T-helper 1 cell (primary cell): ENCODE data around the gene TBX4.

ENCODE experiments used
- DNase-seq, 5 donors: peaks; one replicate each; pipeline ENCODE4 v3.0.0-alpha.2; 2012 to 2020

Gene TBX4

DNA sequence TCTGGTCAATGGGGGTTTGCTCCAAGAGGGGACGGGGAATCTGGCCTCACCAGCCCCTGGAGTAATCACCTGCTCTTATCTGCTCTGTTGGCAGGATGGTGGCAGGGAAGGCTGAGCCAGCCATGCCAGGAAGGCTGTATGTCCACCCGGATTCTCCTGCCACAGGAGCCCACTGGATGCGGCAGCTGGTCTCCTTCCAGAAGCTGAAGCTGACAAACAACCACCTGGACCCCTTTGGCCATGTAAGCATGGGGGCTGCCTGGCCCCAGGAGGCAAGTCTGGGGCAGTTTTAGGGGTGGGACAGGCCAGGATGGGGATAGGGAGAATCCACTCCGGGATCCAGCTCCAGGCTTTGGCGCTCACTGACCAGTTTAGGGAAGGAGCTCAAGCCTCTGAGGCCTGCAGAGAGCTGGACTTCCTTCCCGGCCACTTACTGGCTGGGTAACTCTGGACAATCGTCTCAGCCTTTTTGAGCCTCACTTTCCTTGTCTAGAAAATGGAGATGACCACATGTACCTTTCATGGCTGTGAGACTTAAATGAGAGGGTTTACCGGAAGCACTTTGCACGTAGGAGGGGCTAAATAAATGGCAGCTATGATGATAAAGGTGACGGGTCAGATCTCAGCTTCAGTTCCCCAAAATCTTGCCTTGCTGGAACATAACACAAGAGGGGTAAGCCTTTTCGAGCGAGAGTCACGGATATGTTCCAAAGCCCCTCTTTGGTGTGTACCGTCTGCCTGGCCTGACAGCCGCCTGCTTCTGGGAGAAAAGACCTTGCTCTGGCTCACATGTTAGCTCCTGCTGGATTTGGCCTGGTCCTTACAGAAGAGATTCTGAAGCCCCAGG lies 15.4 kb downstream of the TBX4 start:
- DNase-seq, result no peak

DNA sequence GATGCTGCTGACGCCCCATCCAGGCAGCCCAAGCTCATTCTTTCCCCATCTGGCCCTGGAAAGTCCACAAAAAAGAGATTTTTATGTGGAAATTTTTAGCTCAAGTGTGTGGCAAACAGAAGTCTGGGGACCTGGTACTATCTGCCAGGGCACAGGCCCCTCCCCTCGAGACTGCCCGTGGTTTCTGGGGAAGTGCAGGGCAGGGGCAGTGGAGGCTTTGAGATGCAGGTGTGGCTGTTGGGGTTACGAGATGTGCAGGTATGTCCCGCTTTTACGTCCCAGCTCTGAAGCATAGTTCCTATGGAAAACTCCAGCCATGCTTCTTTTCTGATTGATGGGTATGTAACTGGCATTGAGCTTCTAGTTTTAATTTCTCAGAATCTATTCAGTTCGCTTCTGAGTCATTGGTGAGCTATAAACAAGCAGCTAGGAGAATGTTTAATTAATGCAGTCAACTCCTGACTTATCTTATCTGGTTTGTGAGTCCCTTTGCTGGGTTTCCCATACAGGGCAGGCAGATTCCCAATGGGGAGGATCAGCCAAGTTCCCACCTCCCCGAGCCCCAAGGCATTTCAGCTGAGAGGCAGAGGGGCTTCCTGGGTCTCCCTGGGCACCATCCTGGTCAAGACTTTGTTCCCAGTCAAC lies 16.2 kb downstream of the TBX4 start:
- no peak for DNase-seq

DNA sequence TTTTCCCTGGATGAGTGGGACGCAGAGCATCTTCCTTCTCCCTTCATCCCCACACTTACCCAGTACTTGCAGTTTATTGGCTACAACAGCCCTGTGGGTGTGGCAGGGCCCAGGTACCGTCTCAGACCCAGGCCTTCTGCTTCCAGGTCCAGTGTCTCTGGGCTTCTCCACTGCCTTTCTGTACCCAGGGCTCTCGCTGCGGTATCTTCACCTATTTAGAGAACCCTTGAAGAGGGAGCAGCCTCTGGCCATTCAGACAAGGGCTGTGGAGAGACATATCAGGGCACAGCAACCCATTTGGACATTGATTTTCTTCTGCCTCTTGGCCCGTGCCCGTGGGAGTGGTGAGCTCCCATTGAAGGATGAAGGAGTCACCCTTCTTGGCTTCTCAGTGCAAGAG lies 17.3 kb downstream of the TBX4 start:
- no peak for DNase-seq

DNA sequence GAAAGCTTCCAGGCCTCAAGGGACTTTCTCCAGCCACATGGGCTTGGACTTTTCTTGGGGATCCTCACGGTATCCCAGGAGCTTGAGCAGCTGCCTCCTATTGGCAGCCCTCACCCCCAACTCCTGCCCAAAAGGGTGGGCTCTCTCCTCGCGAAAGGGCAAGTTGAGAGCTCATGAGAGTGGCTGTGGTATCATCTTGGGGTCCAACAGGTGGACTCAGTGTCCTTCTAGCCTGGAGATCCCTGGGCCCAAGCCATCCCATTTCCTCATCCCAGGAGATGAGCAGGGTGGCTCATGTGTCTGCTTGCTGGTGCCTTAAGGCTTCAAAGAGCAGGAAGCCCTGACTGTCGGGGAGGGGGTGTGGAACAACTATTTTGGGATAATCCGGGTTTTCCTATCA lies 17.7 kb downstream of the TBX4 start:
- no peak for DNase-seq

DNA sequence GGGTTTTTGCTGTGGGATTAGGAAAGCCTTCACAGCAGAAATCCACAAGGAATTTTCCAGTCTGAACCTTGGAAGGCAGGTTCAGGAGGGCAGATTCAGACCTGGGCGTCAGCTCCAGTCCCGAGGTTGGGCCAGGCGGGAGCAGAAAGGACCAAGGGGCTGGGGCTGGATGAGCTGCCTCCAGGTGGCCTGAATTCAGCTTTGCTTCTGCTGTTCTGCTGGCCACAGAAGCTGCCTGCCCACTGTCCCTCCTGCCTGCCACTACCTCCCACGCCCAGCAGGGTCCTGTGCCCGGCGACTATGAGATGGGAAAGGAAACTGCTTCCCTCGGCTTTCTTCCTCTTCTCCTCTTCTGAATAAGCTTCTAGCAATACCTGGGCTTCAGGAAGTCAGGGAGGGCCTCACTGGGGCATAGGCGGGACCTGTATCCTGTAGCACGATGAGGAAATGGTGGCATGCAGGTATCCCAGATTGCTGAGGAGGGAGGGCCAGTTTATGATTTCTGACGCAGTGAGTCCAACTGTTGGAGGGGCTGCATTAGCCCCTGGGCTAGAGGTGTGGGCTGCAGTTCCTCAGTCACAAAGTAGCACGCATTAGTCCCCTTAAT lies 18.4 kb downstream of the TBX4 start:
- no peak for DNase-seq

DNA sequence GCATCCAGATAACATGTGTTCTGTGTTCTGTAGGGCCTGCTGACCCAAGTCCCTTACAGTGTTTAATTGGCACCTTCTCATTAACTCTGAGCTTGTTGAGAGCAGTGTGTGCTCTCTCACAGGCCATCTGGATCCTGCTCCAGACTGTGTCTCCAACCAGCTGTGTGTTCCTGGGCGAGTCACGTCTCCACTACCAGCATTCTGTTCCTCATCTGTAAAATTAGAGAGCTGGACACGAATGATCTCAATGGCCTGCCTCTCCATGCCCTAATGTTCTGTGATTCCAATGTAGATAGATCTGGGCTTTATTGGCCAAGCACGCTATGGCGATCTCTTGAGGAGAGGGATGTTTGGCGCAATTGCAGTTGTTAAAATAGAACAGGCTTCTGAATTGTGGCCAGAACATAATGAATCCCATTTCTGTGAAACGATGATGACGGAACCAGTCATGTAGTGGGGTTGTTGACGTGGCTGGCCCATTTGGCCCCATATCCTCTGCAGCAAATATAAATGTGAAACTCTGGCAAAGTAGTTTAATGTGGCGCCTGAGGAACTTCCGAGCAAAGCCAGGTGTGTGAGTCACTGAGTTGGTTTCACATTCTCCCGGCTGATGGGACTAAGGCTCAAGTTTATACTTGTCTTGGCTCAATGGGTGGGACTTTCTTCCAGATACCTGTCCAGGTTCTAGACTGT lies 22.2 kb downstream of the TBX4 start:
- DNase-seq, result no peak

DNA sequence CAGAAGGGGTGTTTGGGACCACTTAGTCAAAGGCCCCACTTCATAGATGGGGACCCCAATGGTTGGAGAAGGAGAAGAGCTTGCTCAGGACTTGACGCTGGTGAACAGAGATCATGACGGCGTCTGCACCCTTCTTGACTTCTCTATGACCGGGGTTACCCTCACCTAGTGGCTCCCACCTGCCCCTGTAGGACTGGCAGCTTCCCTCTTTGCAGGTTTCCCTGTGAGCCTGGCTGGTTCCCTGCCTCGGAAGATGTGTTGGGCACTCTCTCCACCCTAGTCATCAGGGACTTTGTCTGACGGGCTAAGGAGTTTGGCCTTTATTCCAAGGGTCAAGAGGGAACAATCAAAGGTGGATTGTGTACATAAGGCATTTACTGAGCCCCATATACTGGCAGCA lies 22.7 kb downstream of the TBX4 start:
- DNase-seq, result no peak

DNA sequence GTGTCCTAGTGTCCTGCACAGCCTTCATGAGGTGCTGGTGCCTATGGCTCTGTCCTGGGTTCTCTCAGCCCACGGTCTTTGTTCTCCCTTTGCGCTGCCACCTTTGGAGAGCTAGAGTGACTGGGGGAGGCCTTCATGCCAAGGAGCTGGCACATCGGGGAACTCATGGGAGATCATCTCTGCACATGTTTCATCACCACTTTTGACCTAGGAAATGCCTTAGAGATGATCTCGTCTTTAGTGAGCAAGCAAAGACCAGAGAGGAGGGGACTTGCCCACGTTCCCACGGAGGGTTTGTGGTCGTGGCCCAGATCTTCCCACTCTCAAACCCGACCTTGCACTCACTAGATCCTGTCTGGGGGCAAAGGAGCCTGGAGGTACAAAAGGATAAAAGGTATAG lies 23.5 kb downstream of the TBX4 start:
- no peak for DNase-seq

DNA sequence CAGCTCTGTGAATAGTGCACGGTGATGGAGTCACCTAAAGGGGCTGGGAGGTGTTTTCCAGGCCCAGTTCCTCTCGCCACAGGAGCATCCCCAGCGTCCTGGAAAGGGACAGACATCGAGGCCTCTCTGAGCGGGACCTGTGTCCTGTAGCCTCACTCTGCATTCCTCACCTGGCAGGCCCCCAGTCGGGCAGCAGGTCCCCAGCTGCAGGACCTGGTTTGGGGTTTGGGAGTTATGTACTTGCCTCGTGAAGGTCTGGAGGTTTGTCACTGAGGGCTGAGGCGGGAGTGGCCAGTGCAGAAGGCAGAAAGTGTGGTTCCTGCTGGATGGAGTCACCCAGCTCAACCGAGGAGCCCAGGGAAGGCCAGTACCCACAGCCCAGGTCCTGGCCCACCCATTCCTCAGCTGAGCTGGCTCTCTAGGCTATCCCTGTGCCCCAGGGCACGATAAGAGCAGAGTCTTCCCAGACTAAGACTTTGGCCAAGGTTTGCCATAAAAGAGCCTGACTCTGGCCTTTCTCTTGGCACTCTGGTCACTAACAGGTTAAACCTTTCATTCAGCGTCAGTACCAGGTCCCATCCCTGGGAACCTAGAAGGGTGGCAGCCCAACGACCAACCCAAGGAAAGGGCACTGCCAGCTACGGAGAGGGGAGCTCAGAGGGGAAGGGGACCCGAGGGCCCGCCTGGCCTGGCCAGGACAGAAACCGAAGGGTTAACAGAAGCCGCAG lies 24.4 kb downstream of the TBX4 start:
- DNase-seq, result no peak

DNA sequence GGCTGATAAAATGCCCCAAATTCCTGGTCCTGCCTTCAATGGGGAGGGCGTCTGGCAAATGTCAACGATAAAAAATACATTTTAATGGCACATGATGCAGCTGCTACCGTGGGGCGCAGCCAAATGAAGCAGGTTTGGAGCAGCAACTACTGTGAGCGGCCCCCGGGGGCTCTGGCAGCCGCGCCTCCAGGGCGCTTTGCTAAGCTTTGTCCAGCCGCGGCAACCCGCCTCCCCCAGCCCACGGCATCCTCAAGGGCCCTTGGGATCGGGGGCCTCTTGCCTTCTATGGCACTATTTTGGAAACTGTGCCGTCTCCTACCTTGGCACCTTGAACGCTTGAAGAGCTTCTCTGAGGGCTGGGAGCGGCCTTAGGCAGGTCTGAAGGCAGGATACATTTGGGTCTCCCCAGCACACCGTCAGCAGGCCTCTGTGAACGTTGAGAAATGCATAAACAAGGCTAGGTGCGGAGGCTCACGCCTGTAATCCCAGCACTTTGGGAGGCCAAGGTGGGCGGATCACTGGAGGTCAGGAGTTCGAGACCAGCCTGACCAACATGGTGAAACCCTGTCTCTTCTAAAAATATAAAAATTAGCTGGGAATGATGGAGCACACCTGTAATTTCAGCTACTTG lies 25.1 kb downstream of the TBX4 start:
- no peak for DNase-seq

DNA sequence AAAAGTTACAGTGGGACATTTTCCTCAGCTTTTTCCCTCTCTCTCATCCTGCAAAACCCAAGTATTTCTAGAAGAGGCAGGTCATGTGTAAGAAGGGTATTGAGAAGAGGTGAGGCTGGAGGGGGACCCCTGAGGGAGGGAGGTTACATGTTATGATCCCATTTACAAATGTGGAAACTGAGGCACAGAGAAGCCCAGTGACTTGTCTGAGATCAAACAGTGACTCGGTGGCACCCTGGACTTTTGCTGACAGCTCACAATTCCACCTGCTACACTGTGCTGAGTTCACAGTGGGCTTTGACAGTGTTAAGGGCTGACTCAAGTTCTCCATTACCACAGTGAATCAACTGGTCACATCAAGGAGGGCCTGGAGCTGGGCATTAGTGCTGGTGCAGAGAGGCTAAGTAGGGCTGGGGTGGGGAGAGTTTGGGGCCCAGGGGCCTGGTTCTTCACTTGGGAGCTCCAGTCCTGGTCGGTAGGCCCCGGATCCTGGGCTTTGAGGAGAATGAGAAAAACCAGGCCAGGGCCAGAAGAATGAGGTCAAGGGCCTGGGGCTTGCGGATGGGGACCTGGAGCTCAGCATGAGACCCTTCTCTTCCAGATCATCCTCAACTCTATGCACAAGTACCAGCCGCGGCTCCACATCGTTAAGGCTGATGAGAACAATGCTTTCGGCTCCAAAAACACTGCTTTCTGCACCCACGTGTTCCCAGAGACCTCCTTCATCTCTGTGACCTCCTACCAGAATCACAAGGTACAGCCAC lies 26.0 kb downstream of the TBX4 start:
- no peak for DNase-seq

DNA sequence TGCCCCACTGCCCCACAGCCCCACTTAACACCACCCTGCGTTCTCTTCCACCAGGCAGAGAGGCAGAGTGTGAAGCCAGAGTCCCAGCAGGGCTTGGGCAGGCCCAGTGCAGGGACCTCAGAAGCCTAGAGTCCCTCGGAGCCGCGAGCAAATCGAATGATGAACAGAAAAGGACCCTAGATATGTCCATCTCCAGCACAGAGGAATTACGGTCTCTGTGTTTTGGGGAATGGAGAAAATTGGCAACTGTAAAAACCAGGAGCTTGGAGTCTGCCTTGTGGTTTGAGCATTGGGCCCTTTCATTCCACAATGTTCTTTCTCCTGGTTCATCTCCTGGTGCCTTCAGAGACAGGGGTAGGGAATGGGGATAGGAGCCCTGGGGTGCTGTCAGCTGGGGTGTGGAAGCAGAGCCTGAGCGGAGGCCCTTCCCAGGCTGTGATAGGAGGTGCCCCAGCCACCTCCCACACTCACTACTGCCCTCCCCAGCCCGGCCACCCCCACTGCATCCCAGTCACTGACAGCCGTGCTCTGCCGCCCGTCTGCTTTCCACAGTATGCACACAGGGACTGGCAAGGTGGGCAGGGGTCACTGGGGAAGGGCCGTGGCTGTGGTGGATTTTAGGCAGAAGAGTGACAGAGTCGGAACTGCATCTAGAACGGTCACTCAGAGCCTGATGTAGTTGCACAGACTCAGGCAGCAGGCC lies 26.7 kb downstream of the TBX4 start:
- DNase-seq, result no peak

DNA sequence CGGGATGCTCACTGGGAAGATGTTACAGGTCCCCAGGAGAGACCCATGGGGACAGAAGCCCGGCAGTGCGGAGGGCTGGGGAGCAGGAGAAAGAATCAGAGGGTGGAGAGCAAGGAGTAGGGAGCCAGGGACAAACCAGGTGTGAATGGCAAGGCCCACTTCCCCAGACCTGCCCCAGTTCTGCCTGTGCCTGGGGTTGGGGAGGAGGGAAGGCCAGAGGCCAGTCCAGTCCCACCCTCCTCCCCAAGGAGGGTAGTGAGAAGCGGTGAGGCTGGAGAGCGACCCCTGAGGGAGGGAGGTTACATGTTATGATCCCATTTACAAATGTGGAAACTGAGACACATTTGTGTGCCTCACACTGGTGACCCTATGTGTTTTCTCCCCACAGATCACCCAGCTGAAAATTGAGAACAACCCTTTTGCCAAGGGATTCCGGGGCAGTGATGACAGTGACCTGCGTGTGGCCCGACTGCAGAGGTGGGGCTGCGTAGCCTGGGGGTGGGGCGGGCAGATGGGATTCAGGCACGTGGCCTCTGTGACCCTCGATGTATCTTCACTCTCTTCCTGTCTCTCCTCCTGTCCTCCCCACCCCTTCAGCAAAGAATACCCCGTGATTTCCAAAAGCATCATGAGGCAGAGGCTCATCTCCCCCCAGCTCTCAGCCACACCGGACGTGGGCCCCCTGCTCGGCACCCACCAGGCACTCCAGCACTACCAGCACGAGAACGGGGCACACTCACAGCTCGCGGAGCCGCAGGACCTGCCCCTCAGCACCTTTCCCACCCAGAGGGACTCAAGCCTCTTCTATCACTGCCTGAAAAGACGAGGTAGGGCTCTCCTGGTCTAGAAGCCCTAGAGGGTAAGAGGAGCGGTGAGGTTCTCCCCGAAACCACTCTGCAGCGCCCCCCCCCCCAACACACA lies 27.5 kb downstream of the TBX4 start:
- no peak for DNase-seq

DNA sequence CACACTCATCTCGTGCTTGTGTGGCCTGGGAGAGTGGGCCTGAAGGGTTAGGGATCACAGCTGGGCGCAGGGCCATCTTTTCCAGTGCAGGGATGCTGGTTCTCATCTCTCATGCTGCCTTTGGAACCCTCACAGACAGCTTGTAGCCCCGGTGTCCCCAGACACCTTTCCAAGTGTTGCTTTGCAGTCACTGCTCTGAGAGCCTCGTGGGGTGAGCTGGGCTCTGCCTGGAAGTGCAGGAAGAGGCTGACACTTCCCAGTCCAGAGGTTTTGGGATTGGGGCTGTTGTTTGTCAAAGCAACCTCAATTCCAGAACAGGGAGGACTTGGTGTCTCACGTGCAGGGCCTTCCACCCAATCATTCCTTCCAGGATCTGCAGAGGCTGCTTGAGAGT lies 28.2 kb downstream of the TBX4 start:
- DNase-seq, result no peak

DNA sequence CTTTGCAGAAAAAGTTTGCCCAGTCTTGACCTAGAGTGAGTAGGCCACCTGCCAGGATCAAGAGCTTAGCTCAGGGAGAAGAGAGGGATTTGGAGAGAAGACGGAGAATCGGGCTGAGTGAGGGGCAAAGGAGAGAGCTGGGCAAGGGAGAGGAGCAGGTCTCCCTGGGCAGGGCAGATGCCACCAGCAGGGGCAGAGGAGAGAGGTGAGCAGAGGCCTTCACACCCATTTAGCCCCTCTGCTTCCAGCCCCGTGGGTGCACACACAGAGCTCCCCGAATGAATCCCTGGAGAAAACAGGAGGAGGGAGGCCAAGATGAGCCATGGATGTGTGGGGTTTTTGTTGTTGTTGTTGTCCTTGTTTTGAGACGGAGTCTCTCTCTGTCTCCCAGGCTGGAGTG lies 29.2 kb downstream of the TBX4 start:
- DNase-seq, result no peak

DNA sequence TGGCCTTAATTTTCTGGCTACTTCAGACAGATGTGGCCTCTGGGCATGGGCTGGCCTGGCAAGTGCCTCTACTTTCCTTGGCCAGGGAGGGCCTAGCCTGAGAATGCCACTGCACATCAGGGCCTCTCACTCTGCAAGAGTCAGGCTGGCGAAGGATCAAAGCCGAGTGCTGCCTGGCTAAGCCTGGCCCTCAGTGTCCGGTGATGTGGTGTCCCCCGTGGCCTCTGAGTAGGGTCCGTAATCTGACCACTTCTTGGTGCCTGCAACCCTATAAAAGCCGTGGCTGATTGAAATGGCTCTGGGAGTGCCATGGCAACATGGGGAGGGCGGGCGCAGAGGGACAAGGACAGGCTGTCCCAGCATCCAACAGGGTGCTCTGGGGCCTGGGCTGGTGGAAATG lies 30.2 kb downstream of the TBX4 start:
- no peak for DNase-seq

DNA sequence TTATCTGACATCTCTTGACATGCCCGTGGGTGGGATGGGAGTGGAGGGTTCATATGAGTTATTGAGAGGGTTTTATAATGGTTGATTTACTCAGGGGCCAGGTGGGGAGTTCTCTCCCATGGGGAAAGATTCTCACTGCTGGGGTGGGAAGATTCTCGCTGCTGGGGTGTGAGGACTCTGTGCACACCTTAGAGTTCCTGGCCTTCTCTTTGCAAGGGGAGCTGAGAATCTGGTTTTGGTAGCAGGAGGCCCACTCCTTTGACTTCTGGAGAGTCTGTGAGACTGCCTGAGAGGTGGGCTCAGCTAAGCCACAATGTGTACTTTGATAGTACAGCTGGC lies 31.5 kb downstream of the TBX4 start:
- DNase-seq, result no peak

DNA sequence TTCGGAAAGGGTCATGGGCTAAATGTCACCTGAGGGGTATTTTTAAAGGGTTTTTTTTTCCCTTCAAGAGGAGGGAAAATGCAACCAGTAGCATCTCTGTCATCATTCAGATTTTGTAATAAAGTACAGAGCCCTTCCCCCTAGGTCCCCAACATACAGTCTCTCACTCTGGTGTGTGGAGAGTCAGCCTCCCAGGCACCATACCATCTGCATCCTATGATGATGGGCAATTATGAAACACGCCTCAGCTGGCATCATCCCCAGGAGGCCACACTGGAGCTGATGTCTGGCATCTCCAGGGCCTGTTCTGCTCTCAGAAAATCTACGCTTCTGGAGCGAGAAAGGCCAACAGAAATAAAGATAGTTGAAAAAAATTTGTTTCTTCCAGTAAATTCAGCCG lies 32.0 kb downstream of the TBX4 start:
- no peak for DNase-seq

DNA sequence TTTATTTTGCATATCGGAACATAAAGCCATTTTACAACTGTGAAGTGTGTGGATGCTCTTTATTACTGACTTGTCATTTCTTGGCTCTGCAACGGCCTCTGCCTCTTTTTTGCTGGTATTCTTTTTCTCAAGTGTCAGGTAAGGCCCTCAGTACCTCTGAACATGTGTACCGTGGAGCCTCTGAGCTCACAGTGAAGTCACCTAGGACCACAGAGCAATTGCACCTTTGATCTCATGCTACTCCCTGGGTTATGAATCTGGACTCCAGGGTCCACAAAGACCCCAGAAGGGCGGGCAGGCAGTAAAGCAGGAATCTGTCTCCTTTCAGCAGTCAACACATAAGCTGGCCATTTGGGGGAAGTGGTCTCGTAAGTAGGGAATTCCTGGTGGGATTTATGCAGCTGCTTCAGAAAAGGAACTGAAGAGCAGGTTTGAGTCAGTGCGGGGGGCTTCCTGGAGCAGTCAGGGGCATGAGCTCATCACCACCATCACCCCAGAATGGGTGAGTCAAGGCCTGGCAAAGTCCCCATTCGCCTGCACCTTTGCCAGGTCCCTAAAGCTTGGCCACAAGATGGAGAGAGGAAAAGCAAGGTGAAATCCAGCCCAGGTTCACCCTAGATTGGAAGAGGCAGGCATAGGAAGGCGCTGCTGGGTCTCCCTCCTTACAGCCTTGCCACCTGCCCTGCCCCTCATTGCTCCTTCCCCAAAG lies 33.0 kb downstream of the TBX4 start:
- no peak for DNase-seq
